HepG2 (cell line): ENCODE results near the gene CAPN6. TPM values are rescaled to one million over a fixed set of nuclear protein-coding genes. Genes with fewer than 3 reads are reported as not detected.

Experiments
- ATAC-seq: fragments of 200-7000 bp; cut with Tn5 transposase; 3 replicates; pipeline ENCODE4 v1.9.1; 2020; ENCODE audit warnings: mild to moderate bottlenecking, moderate library complexity
- BruUV-seq: library from RNA; stranded (reverse); fragments of 400-500 nt; replicated peaks from 2 replicates; lab custom pipeline; 2021; lab: Mats Ljungman, UMichigan
- CTCF ChIA-PET: fragments of 300-600 bp; formaldehyde crosslinking; extraction: SDS; loops from one replicate; lab custom pipeline; 2021; ENCODE audit warnings: low total read pairs, inconsistent platforms, low intra/inter-chr PET ratio; lab: Yijun Ruan, JAX
- POLR2A ChIA-PET: fragments of 350-600 bp; sonication (Branson Sonifier 250); formaldehyde crosslinking; loops from one replicate; lab custom pipeline; 2020; ENCODE audit warnings: antibody characterized with exemption, inconsistent platforms; lab: Yijun Ruan, JAX
- DNase-seq: peaks from one replicate; pipeline ENCODE4 v3.0.0-alpha.2; 2015; ENCODE audit warnings: low spot score
- FAIRE-seq: peaks from 3 replicates; lab custom pipeline; 2011; peaks lifted over from hg19 to GRCh38; lab: Jason Lieb, UNC
- H2AFZ ChIP-seq: one replicate; pipeline ENCODE4 v1.6.1; 2011; ENCODE audit warnings: low read length, inconsistent platforms
- H3K27ac ChIP-seq: fragments of 300-600 bp; 3 replicates; pipeline ENCODE4 v1.8.0; 2011; ENCODE audit warnings: mixed run types, mild to moderate bottlenecking, mixed read lengths, low read length, inconsistent platforms; ENCODE audit not compliant: insufficient read depth; ENCODE audit errors: extremely low read length
- H3K27me3 ChIP-seq, 2 experiments: fragments of 200-600 bp in 1 of 2; 2 replicates in 1 of 2; 3 replicates in 1 of 2; pipeline versions ENCODE4 v1.6.0 to v1.8.0; 2011; ENCODE audit warnings: low read length in 2 of 2, mild to moderate bottlenecking in 2 of 2, moderate library complexity in 2 of 2, inconsistent platforms in 1 of 2; ENCODE audit not compliant: insufficient read depth in 2 of 2, control insufficient read depth in 1 of 2
- H3K36me3 ChIP-seq, 2 experiments: fragments of 200-600 bp in 1 of 2; replicated peaks in 1 of 2; 2 replicates in 1 of 2; 3 replicates in 1 of 2; pipeline versions ENCODE4 v1.5.1 to v1.8.0; 2011; ENCODE audit warnings: low read length in 2 of 2, inconsistent platforms in 1 of 2; ENCODE audit not compliant: insufficient read depth in 2 of 2, control insufficient read depth in 1 of 2
- H3K4me1 ChIP-seq: 2 replicates; pipeline ENCODE4 v1.5.1; 2012; ENCODE audit warnings: low read length, inconsistent platforms; ENCODE audit not compliant: insufficient read depth
- H3K4me2 ChIP-seq: 2 replicates; pipeline ENCODE4 v1.6.0; 2011; ENCODE audit warnings: low read depth, low read length, inconsistent platforms
- H3K4me3 ChIP-seq, 3 experiments: fragments of 200-600 bp in 1 of 3; sonication (generic), shearing (Covaris generic) in 1 of 3; replicated peaks in 1 of 3; 2 replicates each; pipeline ENCODE4 v1.5.1; 2011 to 2016; ENCODE audit warnings: low read length in 3 of 3, inconsistent platforms in 2 of 3, low read depth in 2 of 3, mild to moderate bottlenecking in 2 of 3, control low read depth in 1 of 3, mixed read lengths in 1 of 3; ENCODE audit not compliant: insufficient read depth in 1 of 3
- H3K79me2 ChIP-seq: one replicate; pipeline ENCODE4 v1.6.1; 2011; ENCODE audit warnings: low read length, inconsistent platforms; ENCODE audit not compliant: insufficient read depth
- H3K9ac ChIP-seq: 2 replicates; pipeline ENCODE4 v1.6.0; 2011; ENCODE audit warnings: mild to moderate bottlenecking, low read depth, low read length, inconsistent platforms; ENCODE audit not compliant: insufficient read depth
- H3K9me3 ChIP-seq: 2 replicates; pipeline ENCODE4 v1.5.1; 2012; ENCODE audit warnings: mild to moderate bottlenecking, low read length
- H4K20me1 ChIP-seq: 2 replicates; pipeline ENCODE4 v1.6.0; 2011; ENCODE audit warnings: inconsistent platforms, mild to moderate bottlenecking, low read length, moderate library complexity; ENCODE audit not compliant: insufficient read depth
- AKAP8 ChIP-seq: sonication (generic); formaldehyde crosslinking; IDR thresholded peaks from 2 replicates; pipeline ENCODE4 v1.5.1; 2020; ENCODE audit warnings: mild to moderate bottlenecking, missing genetic modification reagents
- ARNTL ChIP-seq: sonication (generic); formaldehyde crosslinking; IDR thresholded peaks from 2 replicates; pipeline ENCODE4 v1.4.0; 2020; ENCODE audit warnings: mild to moderate bottlenecking, missing genetic modification reagents
- CHD2 ChIP-seq: IDR thresholded peaks from 2 replicates; pipeline ENCODE4 v1.6.1; 2011; ENCODE audit warnings: low read depth, low read length, improper control_type of control experiment
- HINFP ChIP-seq: sonication (generic); formaldehyde crosslinking; IDR thresholded peaks from 2 replicates; pipeline ENCODE4 v1.4.0; 2020; ENCODE audit warnings: low read depth, mild to moderate bottlenecking, missing genetic modification reagents
- HNF1A ChIP-seq, 2 experiments: sonication (generic) in 1 of 2; formaldehyde crosslinking in 1 of 2; IDR thresholded peaks; 2 replicates each; pipeline versions ENCODE4 v1.4.0 to v1.6.1; 2016 to 2020; ENCODE audit warnings: borderline replicate concordance in 1 of 2, low read depth in 1 of 2, mild to moderate bottlenecking in 1 of 2, missing genetic modification reagents in 1 of 2
- HNRNPUL1 ChIP-seq: fragments of 200-400 bp; formaldehyde crosslinking; IDR thresholded peaks from 2 replicates; pipeline ENCODE4 v1.6.1; 2017; ENCODE audit warnings: low read depth, mild to moderate bottlenecking, low read length, moderate library complexity
- KAT8 ChIP-seq: IDR thresholded peaks from 2 replicates; pipeline ENCODE4 v1.6.1; 2016; ENCODE audit warnings: missing genetic modification reagents, missing compliant biosample characterization
- NFIC ChIP-seq: IDR thresholded peaks from 2 replicates; pipeline ENCODE4 v1.6.1; 2012; ENCODE audit warnings: mild to moderate bottlenecking, low read length, inconsistent platforms
- NRL ChIP-seq: sonication (generic); formaldehyde crosslinking; IDR thresholded peaks from 2 replicates; pipeline ENCODE4 v1.5.0; 2020; ENCODE audit warnings: missing genetic modification reagents, mild to moderate bottlenecking, moderate library complexity, borderline replicate concordance
- THAP7 ChIP-seq: sonication (generic); formaldehyde crosslinking; IDR thresholded peaks from 2 replicates; pipeline ENCODE4 v1.8.1; 2023; ENCODE audit warnings: mild to moderate bottlenecking, missing genetic modification reagents
- ZBTB34 ChIP-seq: sonication (generic); formaldehyde crosslinking; IDR thresholded peaks from 2 replicates; pipeline ENCODE4 v1.8.0; 2022; ENCODE audit warnings: mild to moderate bottlenecking, missing genetic modification reagents
- ZNF136 ChIP-seq: sonication (generic); formaldehyde crosslinking; IDR thresholded peaks from 2 replicates; pipeline ENCODE4 v1.8.1; 2022; ENCODE audit warnings: low read depth, mild to moderate bottlenecking, moderate library complexity, missing genetic modification reagents
- ZNF329 ChIP-seq: sonication (generic); formaldehyde crosslinking; IDR thresholded peaks from 2 replicates; pipeline ENCODE4 v1.9.0; 2021; ENCODE audit warnings: low read depth, mild to moderate bottlenecking, missing genetic modification reagents
- ZNF576 ChIP-seq: sonication (generic); formaldehyde crosslinking; IDR thresholded peaks from 2 replicates; pipeline ENCODE4 v1.4.0; 2020; ENCODE audit warnings: mild to moderate bottlenecking, missing genetic modification reagents
- WGBS: methylation state at CpG from one replicate; pipeline ENCODE4 v1.1.6; 2017; ENCODE audit warnings: low lambda C conversion rate; 5-methylcytosine and 5-hydroxymethylcytosine counted together
- in situ Hi-C: cut with HindIII; loops from 2 replicates; pipeline ENCODE4 v1.10.0; 2017; ENCODE audit warnings: low pct_unique_long_range_greater_than_20kb; ENCODE audit not compliant: extremely low pct_ligation_motif_present
- intact Hi-C: fragments of 100-400 bp; cut with micrococcal nuclease; formaldehyde crosslinking; loops from one replicate; pipeline ENCODE4 v1.10.0; 2022; ENCODE audit not compliant: unreplicated experiment
- polyA plus RNA-seq, 8 experiments: library from polyadenylated mRNA; depleted of rRNA in 3 of 8; stranded (reverse) in 7 of 8; unstranded in 1 of 8; fragments of >200 nt; fragmentation: Illumina TruSeq in 4 of 8; extraction: Trizol in 4 of 8; gene quantifications; 2 replicates each; pipeline versions ENCODE4 v1.2.1 to v1.2.3, GENCODE V29; 2011 to 2016; ENCODE audit warnings: low read depth in 4 of 8, missing spikeins in 1 of 8, mixed read lengths in 1 of 8; ENCODE audit not compliant: insufficient read depth in 1 of 8
- total RNA-seq, 5 experiments: library from RNA; depleted of rRNA; stranded (reverse); fragments of >200 nt; fragmentation: Illumina TruSeq; extraction: Trizol; gene quantifications; 2 replicates each; pipeline ENCODE4 v1.2.3, GENCODE V29; 2016; ENCODE audit warnings: low read depth in 1 of 5
- TF ChIP-seq, protein P1 (sequence below): sonication (generic); formaldehyde crosslinking; IDR thresholded peaks from 2 replicates; pipeline ENCODE4 v1.4.0; 2020; ENCODE audit warnings: mild to moderate bottlenecking, missing genetic modification reagents, borderline replicate concordance

CAPN6 gene
- total and polyA plus RNA-seq, 2 of the 13 experiments (the other 11 are each of a cell fraction or from before 2014, with no cell fraction given): not detected

GRCh38 chrX:111199505-111199904 lies 70.8 kb downstream of the CAPN6 start:
- CTCF ChIA-PET: no interaction called here
- H3K27ac ChIP-seq: no peak overlapping the region
- H3K79me2 ChIP-seq: no peaks in the 10 kb centered on the region
- BruUV-seq: no TSS peak
- intact Hi-C loops: no loop called here
- no peaks in the 10 kb centered on the region for H3K4me1 ChIP-seq
- no peaks in the 10 kb centered on the region for H4K20me1 ChIP-seq
- no peak for ATAC-seq
- POLR2A ChIA-PET: no interaction called here
- H3K36me3 ChIP-seq: no peaks in the 10 kb centered on the region
- H3K27me3 ChIP-seq: no peaks in the 10 kb centered on the region
- no peak for FAIRE-seq
- in situ Hi-C loops: no loop called here
- H3K4me3 ChIP-seq: no peak overlapping the region
- no peaks in the 10 kb centered on the region for H3K9me3 ChIP-seq
- WGBS: 0% methylated on average over 2 of the region's 2 CpGs
- H3K9ac ChIP-seq: no peak overlapping the region
- no peak overlapping the region for H3K4me2 ChIP-seq
- H2AFZ ChIP-seq: no peak overlapping the region
- DNase-seq: no peak
- TF ChIP-seq ZNF136 (CRISPR knock-in tag) (no peak), HNF1A (IDR thresholded peaks at IDR 0.05; ENCODE audit: low read depth) (no peak), HNF1A (CRISPR knock-in tag; IDR thresholded peaks at IDR 0.05; ENCODE audit: borderline replicate concordance) (no peak), KAT8 (CRISPR knock-in tag) (no peak), THAP7 (CRISPR knock-in tag) (no peak), ZBTB34 (CRISPR knock-in tag) (no peak), HINFP (CRISPR knock-in tag) (no peak), CHD2 (no peak), ZNF329 (CRISPR knock-in tag) (no peak), AKAP8 (no peak), HNRNPUL1 (no peak), NRL (CRISPR knock-in tag) (no peak), NFIC (no peak), ARNTL (CRISPR knock-in tag) (no peak), ZNF576 (CRISPR knock-in tag) (no peak)
- TF ChIP-seq, protein P1, sequence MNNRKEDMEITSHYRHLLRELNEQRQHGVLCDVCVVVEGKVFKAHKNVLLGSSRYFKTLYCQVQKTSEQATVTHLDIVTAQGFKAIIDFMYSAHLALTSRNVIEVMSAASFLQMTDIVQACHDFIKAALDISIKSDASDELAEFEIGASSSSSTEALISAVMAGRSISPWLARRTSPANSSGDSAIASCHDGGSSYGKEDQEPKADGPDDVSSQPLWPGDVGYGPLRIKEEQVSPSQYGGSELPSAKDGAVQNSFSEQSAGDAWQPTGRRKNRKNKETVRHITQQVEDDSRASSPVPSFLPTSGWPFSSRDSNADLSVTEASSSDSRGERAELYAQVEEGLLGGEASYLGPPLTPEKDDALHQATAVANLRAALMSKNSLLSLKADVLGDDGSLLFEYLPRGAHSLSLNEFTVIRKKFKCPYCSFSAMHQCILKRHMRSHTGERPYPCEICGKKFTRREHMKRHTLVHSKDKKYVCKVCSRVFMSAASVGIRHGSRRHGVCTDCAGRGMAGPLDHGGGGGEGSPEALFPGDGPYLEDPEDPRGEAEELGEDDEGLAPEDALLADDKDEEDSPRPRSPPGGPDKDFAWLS (CRISPR knock-in tag): no peak
